ENCODE results near the gene CDKN2A.

The CDKN2A gene

GRCh38 chr9:22005702-22006606 is 11.8 kb upstream of the CDKN2A start:
- no peak for DNase-seq

- DNase-seq, result no peak
These were observed 11.0 kb upstream of the CDKN2A start for GRCh38 chr9:22005021-22005701.

- no peak for DNase-seq
These were observed 7.8 kb upstream of the CDKN2A start for GRCh38 chr9:22002038-22002437.

- no peak for DNase-seq
These were observed 3.8 kb upstream of the CDKN2A start for GRCh38 chr9:21998026-21998425.

GRCh38 chr9:21997480-21997879 is 3.3 kb upstream of the CDKN2A start:
- DNase-seq, result no peak

GRCh38 chr9:21996858-21997257 is 2.7 kb upstream of the CDKN2A start:
- no peak for DNase-seq

- DNase-seq, result no peak
These were observed 2.2 kb upstream of the CDKN2A start for GRCh38 chr9:21996438-21996837.

GRCh38 chr9:21995666-21996398 is 1.6 kb upstream of the CDKN2A start:
- no peak for DNase-seq

- peak; percentile 53 for DNase-seq
These were observed 944 bp upstream of the CDKN2A start for GRCh38 chr9:21995006-21995665.

GRCh38 chr9:21994556-21995005 is 389 bp upstream of the CDKN2A start, which contains the start of gene CDKN2B-AS1:
Gene CDKN2B-AS1, plus strand, starts transcription at chr9:21994791.
- DNase-seq, result no peak

GRCh38 chr9:21993007-21993406 is 1.2 kb downstream of the CDKN2A start:
- DNase-seq, result no peak

- no peak for DNase-seq
These were observed 2.9 kb downstream of the CDKN2A start for GRCh38 chr9:21991072-21991959.

GRCh38 chr9:21989440-21990189 is 4.6 kb downstream of the CDKN2A start:
- DNase-seq, result no peak

GRCh38 chr9:21988056-21988990 is 5.9 kb downstream of the CDKN2A start:
- DNase-seq, result no peak

- DNase-seq, result no peak
These were observed 8.1 kb downstream of the CDKN2A start for GRCh38 chr9:21985964-21986667.

GRCh38 chr9:21984101-21984500 is 10.1 kb downstream of the CDKN2A start:
- DNase-seq, result no peak

- peak; percentile 1 for DNase-seq
These were observed 10.6 kb downstream of the CDKN2A start for GRCh38 chr9:21983561-21983935.

GRCh38 chr9:21982861-21983560 is 11.2 kb downstream of the CDKN2A start:
- DNase-seq, result no peak

GRCh38 chr9:21982391-21982790 is 11.8 kb downstream of the CDKN2A start:
- DNase-seq, result no peak
